Left lung (tissue), 10 donors: ENCODE results near the gene SNX9. TPM values are rescaled to one million over a fixed set of nuclear protein-coding genes. Genes with fewer than 3 reads are reported as not detected.

ENCODE experiments used
- ATAC-seq: fragments of 200-7000 bp; cut with Tn5 transposase; one replicate; pipeline ENCODE4 v1.9.1; 2020; ENCODE audit warnings: moderate library complexity
- DNase-seq, 4 donors: peaks; one replicate each; pipeline ENCODE4 v3.0.0-alpha.2; 2013 to 2020
- H3K27ac ChIP-seq, 2 donors: fragments of 200-600 bp; sonication (generic) in 1 of 2; one replicate each; pipeline versions ENCODE4 v1.5.0 to v1.8.0; 2020 to 2021
- H3K27me3 ChIP-seq, 2 donors: fragments of 200-600 bp; sonication (generic) in 1 of 2; one replicate each; pipeline versions ENCODE4 v1.5.0 to v1.8.0; 2020 to 2021
- H3K36me3 ChIP-seq, 2 donors: fragments of 200-600 bp; sonication (generic) in 1 of 2; one replicate each; pipeline versions ENCODE4 v1.5.0 to v1.8.0; 2020 to 2021
- H3K4me1 ChIP-seq, 2 donors: fragments of 200-600 bp; one replicate each; pipeline ENCODE4 v1.8.0; 2021
- H3K4me3 ChIP-seq, 2 donors: fragments of 200-600 bp; sonication (generic) in 1 of 2; one replicate each; pipeline versions ENCODE4 v1.5.0 to v1.8.0; 2020 to 2021; ENCODE audit warnings: mild to moderate bottlenecking in 1 of 2
- H3K9me3 ChIP-seq, 2 donors: fragments of 200-600 bp; sonication (generic) in 1 of 2; one replicate each; pipeline versions ENCODE4 v1.5.0 to v1.8.0; 2020 to 2021
- CTCF ChIP-seq, 2 donors: fragments of 200-600 bp; sonication (generic) in 1 of 2; IDR thresholded peaks; one replicate each; pipeline versions ENCODE4 v1.5.0 to v1.8.0; 2021; ENCODE audit warnings: antibody characterized with exemption in 2 of 2
- intact Hi-C, 2 donors: fragments of 100-400 bp; cut with DNase I; formaldehyde crosslinking; loops; one replicate each; pipeline versions ENCODE4 v1.11.2 to v1.14.2; 2022
- polyA plus RNA-seq, 6 donors: library from polyadenylated mRNA; unstranded; fragments of 120-200 nt; gene quantifications; one replicate each; pipeline ENCODE4 v1.2.1, GENCODE V29; 2013; ENCODE audit not compliant: insufficient read length in 6 of 6
- total RNA-seq, 2 donors: library from RNA; stranded (reverse); fragmentation: NEBNext Ultra II Directional; extraction: Animal tissue kit (Norgen Biotek cat#: 25700); gene quantifications; one replicate each; pipeline ENCODE4 v1.2.1, GENCODE V29; 2021
- donor health status: DM: no; HTN: yes; CAD: no.
- donor health status: DM: no; HTN: no; CAD: no.

Gene SNX9
- total and polyA plus RNA-seq, 8 donors, result 23.5 to 44.4 (median 38.4) TPM

GRCh38 chr6:157808405-157808950 is 14.6 kb upstream of the SNX9 start:
- peaks cover 0 to 9% of the 10 kb centered on the region in 2 donors for H3K9me3 ChIP-seq
- no peak for DNase-seq
- ATAC-seq, result no peak
- intact Hi-C loops, result no loop called here
- H3K4me3 ChIP-seq, result no peak overlapping the region
- no peak for TF ChIP-seq CTCF (IDR thresholded peaks at IDR 0.05)
- no peak overlapping the region for H3K27ac ChIP-seq
- no peaks in the 10 kb centered on the region for H3K27me3 ChIP-seq
- no peaks in the 10 kb centered on the region for H3K4me1 ChIP-seq
- no peaks in the 10 kb centered on the region for H3K36me3 ChIP-seq

- DNase-seq, result no peak
- ATAC-seq, result no peak
- Histone ChIP-seq H3K27me3 (no peaks in the 10 kb centered on the region), H3K36me3 (no peaks in the 10 kb centered on the region), H3K4me3 (no peak overlapping the region), H3K4me1 (peaks cover 0 to 5% of the 10 kb centered on the region in 2 donors), H3K27ac (no peak overlapping the region), H3K9me3 (peaks cover 0 to 9% of the 10 kb centered on the region in 2 donors)
- intact Hi-C loops, result no loop called here
- TF ChIP-seq CTCF (IDR thresholded peaks at IDR 0.05), result no peak
Observed at GRCh38 chr6:157809613-157810012, 13.4 kb upstream of the SNX9 start.

- intact Hi-C loops, result no loop called here
- H3K4me1 ChIP-seq, result peaks cover 0 to 5% of the 10 kb centered on the region in 2 donors
- no peak for TF ChIP-seq CTCF (IDR thresholded peaks at IDR 0.05)
- peaks cover 0 to 9% of the 10 kb centered on the region in 2 donors for H3K9me3 ChIP-seq
- H3K27ac ChIP-seq, result no peak overlapping the region
- H3K4me3 ChIP-seq, result no peak overlapping the region
- no peaks in the 10 kb centered on the region for H3K36me3 ChIP-seq
- no peaks in the 10 kb centered on the region for H3K27me3 ChIP-seq
- no peak for ATAC-seq
- DNase-seq, result no peak
Observed at GRCh38 chr6:157811137-157811475, 11.9 kb upstream of the SNX9 start.

GRCh38 chr6:157811476-157812173 is 11.4 kb upstream of the SNX9 start:
- Histone ChIP-seq H3K27ac (no peak overlapping the region), H3K4me3 (no peak overlapping the region), H3K9me3 (peaks cover 0 to 9% of the 10 kb centered on the region in 2 donors), H3K27me3 (no peaks in the 10 kb centered on the region), H3K36me3 (no peaks in the 10 kb centered on the region), H3K4me1 (peaks cover 0 to 5% of the 10 kb centered on the region in 2 donors)
- no peak for ATAC-seq
- TF ChIP-seq CTCF (IDR thresholded peaks at IDR 0.05), result no peak
- no peak for DNase-seq
- intact Hi-C loops, result no loop called here

- TF ChIP-seq CTCF (IDR thresholded peaks at IDR 0.05), result no peak
- Histone ChIP-seq H3K36me3 (no peaks in the 10 kb centered on the region), H3K27ac (peak overlapping the region; percentile 2 to 81), H3K9me3 (peaks cover 0 to 9% of the 10 kb centered on the region in 2 donors), H3K4me3 (no peak overlapping the region), H3K4me1 (peaks cover 0 to 5% of the 10 kb centered on the region in 2 donors), H3K27me3 (no peaks in the 10 kb centered on the region)
- ATAC-seq, result no peak
- intact Hi-C loops, result no loop called here
- no peak for DNase-seq
Observed at GRCh38 chr6:157812425-157813171, 10.4 kb upstream of the SNX9 start.
